Occipital lobe (tissue), 2 donors: ENCODE data around the gene POLD4. TPM values are rescaled to one million over a fixed set of nuclear protein-coding genes. Genes with fewer than 3 reads are reported as not detected.
"Not testable (repeated sequence)": the region's sequence is repeated elsewhere in the genome, so short reads cannot be mapped to it uniquely, and the experiment has no call there.

ENCODE experiments used
- DNase-seq: peaks from one replicate; lab custom pipeline; 2025; lab: John Stamatoyannopoulos, UW
- total RNA-seq: library from RNA; depleted of rRNA; stranded (reverse); fragments of >200 nt; gene quantifications from one replicate; pipeline ENCODE4 v1.2.3, GENCODE V29; 2014

Gene POLD4
- total RNA-seq, 1 donor from 2014 or later, result 3.6 TPM

DNA sequence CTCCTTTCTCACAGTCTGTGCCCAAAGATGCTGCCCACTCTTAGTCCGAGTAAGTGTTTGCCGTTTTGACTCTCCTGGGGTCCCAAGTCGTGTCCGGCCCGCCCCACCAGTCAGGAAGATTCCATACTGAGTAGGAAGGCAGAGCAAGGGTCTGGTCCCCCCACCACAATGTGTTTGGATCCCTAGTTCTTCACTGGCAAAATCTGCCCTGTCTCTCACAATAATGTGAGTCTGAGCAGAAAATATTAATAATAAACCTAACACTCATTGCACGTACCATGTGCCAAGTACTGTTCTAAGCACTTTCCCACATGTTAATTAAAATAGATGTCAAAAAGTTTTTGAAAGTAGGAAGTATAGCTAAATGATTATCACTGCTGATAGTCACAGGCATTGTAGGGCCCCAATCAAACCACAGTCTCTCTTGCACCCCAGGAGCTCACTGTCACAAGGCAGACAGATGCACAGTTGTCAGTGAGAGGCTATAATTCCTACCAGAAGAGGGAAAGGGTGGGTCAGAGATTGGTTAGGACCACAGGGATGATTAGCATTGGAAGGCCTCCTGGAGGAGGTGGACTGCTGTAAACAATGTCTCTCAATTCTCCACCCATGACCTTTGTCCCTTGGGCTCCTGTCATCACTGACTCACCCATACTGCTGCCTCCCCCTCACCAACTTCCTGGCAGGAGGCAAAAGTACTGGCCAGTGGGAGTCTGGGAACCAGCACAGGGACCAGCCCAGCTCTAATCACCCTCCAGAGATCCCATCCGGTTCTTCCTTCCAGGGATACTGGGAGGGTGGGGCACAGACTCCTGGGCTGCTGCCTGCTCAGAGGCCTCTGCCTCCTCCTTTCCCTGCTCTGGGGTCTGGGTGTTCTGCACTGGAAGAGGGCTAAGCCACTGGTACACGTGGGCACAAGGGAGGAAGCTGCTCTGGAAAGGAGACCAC, 1.0 kb upstream of the POLD4 start:
- no peak for DNase-seq

GRCh38 chr11:67352546-67353316, 615 bp downstream of the POLD4 start:
- DNase-seq, result no peak

- DNase-seq, result no peak
These were observed 1.9 kb downstream of the POLD4 start for GRCh38 chr11:67351275-67352005.

- DNase-seq, result no peak
These were observed 3.3 kb downstream of the POLD4 start for GRCh38 chr11:67349928-67350465.

DNA sequence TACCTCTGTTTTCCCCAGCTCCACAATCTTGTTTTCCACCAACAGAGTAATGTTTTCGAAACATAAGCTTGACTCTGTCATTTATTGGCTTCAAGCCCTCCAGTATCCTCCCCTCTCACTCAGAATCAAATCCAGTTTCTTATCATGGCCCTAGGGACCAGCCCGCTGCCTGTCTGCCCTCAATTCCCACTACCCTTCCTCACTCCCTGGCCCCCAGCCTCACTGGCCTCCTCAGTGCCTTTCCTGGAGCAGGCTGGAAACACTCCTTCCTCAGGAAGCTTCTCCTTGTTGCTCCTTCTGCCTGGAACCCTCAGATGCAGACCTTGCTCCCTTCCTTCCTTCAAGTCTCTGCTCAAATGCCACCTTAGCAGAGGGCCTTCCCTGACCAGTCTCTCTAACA, 3.9 kb downstream of the POLD4 start:
- DNase-seq, result no peak

DNA sequence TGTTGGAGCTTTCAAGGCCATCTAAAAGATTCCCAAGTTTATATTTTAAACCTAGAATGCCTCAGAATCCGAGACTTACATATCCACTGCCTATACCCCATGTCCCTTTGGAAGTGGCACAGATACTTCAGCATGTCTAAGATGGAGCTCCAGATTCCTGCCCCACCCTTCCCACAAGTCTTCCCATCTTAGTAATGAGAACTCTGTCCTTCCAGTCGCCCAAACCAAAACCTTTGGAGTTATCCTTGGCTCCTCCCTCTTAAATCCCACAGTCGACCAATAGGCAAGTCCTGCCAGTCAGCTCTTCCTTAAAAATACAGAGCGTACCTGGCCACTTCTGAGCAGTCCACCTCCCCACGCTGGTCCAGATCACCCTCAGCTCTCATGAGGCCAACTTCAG, 4.3 kb downstream of the POLD4 start:
- DNase-seq, result no peak

- no peak for DNase-seq
These were observed 5.2 kb downstream of the POLD4 start for GRCh38 chr11:67347964-67348749.

DNA sequence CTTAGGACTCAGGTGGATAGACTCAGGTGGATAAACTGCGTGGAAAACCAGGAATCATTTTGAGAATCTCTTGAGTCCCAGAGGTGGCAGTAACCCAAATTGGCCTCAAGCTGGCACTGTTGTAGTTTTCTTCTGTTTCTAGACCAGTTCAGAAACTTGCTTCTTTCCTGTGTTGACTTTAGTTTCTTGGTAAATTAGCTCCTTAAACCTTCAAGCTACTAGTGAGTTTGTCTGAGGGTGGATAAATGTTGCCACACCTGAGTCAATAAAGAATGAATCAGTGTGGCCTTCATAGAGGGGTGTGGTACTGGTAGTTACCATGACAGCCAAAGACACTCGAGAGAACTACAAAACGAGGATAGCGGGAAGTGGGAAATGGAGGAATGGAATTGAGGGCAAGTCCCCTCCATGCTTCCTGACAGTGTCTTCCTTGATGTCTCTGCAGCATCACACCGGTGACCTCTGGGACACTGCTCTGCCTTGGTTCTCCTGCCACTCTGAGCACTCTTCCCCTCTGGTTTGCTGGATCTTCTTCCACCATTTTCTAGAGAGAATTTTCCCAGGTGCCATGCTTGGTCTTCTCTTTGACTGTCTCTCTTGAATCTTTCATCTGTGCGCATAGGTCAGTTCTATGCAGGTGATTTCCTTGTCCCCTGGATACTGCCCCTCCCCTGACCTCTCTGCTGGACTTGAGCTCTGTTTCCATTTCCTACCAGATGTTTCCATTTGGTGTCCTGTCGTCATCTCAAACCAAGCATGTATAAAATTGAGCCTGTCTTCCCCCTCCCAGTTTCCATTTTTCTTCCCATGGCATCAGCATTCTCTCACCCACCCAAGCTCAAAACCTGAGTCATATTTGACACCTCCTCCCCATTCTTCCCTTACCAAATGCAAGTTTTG, 7.2 kb downstream of the POLD4 start:
- no peak for DNase-seq

- DNase-seq, result no peak
These were observed 8.0 kb downstream of the POLD4 start for GRCh38 chr11:67345247-67345919.

DNA sequence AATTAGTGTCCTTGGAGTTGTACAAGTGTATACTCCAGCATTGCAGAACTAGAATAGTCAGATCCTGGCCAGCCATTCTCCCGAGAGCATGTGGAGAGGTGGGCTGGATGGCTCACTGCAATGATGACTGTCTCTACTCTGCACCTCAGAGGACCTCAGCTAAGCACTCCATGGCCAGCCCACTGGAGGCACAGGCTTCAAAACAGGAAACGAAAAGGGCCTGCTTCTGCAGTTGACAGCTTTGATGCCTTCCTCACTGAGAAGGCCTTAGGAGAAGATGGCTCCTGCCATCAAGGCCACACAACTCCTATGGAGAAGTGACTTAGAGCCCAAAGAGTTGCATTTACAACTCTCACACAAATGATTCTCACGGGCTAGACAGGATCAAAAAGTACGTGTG, 9.1 kb downstream of the POLD4 start:
- DNase-seq, result no peak

DNA sequence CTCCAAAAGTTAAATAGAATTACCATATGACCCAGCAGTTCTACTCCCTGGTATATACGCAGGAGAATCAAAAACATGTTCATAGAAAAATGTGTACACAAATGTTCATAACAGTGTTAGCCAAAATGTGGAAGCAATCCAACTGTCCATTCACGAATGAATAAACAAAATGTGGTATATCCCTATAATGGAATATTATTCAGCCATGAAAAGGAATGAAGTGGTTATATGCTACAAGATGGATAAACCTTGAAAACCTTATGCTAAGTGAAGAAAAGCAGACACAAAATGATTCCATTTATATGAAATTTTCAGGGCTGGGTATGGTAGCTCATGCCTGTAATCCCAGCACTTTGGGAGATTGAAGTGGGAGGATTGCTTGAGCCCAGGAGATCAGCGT, 16.1 kb downstream of the POLD4 start:
- no peak for DNase-seq

DNA sequence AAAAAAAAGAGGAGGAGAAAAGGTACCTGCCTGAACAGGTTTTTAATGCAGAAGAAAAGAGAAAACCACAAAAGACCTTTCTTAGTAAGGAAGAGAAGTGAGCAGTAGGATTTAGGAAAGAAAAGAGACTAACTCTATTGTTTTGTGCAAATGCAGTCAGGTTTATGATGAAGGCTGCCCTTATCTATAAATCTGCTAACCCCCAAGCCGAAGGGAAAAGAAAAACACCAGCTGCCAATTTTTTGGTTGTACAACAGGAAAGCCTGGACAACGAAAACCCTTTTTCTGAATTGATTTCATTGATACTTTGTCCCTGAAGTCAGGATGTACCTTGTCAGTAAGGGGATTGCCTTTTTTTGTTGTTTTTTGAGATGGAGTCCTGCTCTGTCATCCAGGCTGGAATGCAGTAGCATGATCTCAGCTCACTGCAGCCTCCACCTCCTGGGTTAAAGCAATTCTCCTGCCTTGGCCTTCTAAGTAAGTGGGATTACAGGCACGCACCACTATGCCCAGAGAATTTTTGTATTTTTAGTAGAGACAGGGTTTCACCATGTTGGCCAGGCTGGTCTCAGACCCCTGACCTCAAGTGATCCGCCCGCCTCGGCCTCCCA, 21.2 kb downstream of the POLD4 start:
- DNase-seq, result no peak

DNA sequence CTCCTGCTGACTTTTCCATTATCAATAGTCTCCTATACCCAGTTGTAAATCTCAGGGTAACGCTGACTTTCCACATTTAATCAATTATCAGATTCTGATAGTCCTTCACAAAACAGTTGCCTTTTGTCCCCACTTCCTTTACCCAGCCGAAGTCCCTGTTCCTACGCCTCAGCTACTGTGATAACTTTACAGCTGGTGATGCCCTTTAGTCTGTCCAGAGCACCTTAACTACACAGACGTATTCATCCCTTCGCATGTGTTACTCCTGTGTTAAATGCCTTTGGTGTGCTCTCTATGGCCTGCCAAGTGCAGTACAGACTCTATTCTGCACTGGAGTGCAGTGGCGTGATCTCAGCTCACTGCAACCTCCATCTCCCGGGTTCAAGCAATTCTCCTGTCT, 29.8 kb downstream of the POLD4 start:
- DNase-seq, result no peak

- no peak for DNase-seq
These were observed 31.3 kb downstream of the POLD4 start for GRCh38 chr11:67322049-67322448.

- DNase-seq, result no peak
These were observed 32.0 kb downstream of the POLD4 start for GRCh38 chr11:67321313-67321871.

DNA sequence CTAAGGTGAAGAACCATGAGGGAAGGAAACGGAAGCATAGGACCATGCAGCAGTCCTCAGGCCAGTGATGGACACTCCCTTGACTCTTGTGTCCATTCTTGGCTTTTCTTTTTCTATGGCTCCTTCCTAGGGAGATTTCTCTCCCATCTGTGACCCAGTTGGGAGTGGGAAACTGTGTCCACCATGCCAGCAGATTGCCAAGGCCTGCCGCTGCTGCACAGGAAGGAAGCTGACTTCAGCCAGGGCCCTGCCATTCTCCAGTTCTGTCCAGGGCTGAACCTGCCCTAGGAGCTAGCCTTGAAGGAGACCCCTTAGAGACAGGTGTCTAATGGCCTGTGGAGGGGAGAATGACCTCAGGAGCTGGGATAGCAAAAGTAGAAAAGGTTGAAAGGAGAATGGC, 32.7 kb downstream of the POLD4 start:
- no peak for DNase-seq

GRCh38 chr11:67320011-67320410, 33.3 kb downstream of the POLD4 start:
- DNase-seq, result no peak

GRCh38 chr11:67318876-67319275, 34.5 kb downstream of the POLD4 start:
- not testable (repeated sequence) for DNase-seq
